CD4-positive, alpha-beta T cell treated with Interleukin-17A for 1 hour (primary cell): Measurements from ENCODE around the gene R3HDM4.
"Not testable (repeated sequence)": the region's sequence is repeated elsewhere in the genome, so short reads cannot be mapped to it uniquely, and the experiment has no call there.

Experiments used
- DNase-seq: peaks from one replicate; pipeline ENCODE4 v3.0.0-alpha.2; 2020

The R3HDM4 gene

GRCh38 chr19:853614-854220, 59.3 kb downstream of the R3HDM4 start:
- not testable (repeated sequence) for DNase-seq

GRCh38 chr19:853014-853585, 59.9 kb downstream of the R3HDM4 start:
- DNase-seq: no peak

GRCh38 chr19:852136-853013, 60.6 kb downstream of the R3HDM4 start, which contains the start of gene ELANE:
ELANE (plus strand) TSS chr19:852303; CDS start chr19:852329, 26 bp downstream.
- DNase-seq: no peak

- no peak for DNase-seq
Observed at GRCh38 chr19:850979-851335, 62.1 kb downstream of the R3HDM4 start.

GRCh38 chr19:850221-850978, 62.6 kb downstream of the R3HDM4 start:
- no peak for DNase-seq

GRCh38 chr19:849195-849594, 63.8 kb downstream of the R3HDM4 start:
- DNase-seq: not testable (repeated sequence)

GRCh38 chr19:848386-848921, 64.6 kb downstream of the R3HDM4 start:
- DNase-seq: no peak
